Activated T-helper 17 cell treated with anti-CD3 and anti-CD28 coated beads, Interleukin-2, amount 50 U/mL, for 72 hours (primary cell): ENCODE results near the gene RPL12. TPM values are rescaled to one million over a fixed set of nuclear protein-coding genes. Genes with fewer than 3 reads are reported as not detected.

ENCODE experiments used
- ATAC-seq: fragments of 150-1000 bp; cut with Tn5 transposase; replicated peaks from 2 replicates; pipeline ENCODE4 v1.10.0; 2021; ENCODE audit warnings: mild to moderate bottlenecking, moderate library complexity
- H3K27ac Mint-ChIP-seq: one replicate; pipeline ENCODE4 v1.8.0; 2022; ENCODE audit warnings: mixed read lengths
- H3K27me3 Mint-ChIP-seq: one replicate; pipeline ENCODE4 v1.8.0; 2022; ENCODE audit warnings: mixed read lengths
- H3K36me3 Mint-ChIP-seq: one replicate; pipeline ENCODE4 v1.8.0; 2022; ENCODE audit warnings: low read depth, mild to moderate bottlenecking, mixed read lengths
- H3K4me1 Mint-ChIP-seq: one replicate; pipeline ENCODE4 v1.8.0; 2022; ENCODE audit warnings: mixed read lengths
- H3K4me3 Mint-ChIP-seq: one replicate; pipeline ENCODE4 v1.8.0; 2022; ENCODE audit warnings: mild to moderate bottlenecking, mixed read lengths
- H3K9me3 Mint-ChIP-seq: one replicate; pipeline ENCODE4 v1.8.0; 2022; ENCODE audit warnings: mixed read lengths
- total RNA-seq, 2 donors: library from RNA; stranded (reverse); gene quantifications; one replicate each; pipeline ENCODE4 v1.2.3, GENCODE V29; 2022

The RPL12 gene
- total RNA-seq, 2 donors from 2014 or later: 1,178 to 1,829 TPM

DNA sequence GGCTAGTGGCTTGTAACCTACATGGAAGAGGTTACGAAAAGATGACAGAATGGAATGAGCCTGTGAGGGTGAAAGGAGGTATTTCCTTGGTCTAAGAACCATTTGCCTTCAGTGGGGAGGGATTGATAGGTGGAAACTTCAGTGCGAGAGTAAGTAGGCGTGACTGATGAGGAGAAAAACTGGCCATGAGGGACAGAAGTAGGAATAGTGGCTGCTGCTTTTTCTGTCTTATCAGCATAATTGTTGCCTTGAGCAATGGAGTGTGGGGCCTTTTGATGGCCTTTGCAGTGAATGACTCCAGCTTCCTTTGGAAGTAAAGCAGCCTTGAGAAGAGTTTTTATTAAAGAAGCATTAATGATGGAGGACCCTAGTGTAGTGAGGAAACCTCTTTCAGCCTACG, 36.1 kb downstream of the RPL12 start:
- Mint-ChIP-seq H3K4me3 (no peak overlapping the region), H3K27me3 (peaks cover 34% of the 10 kb centered on the region), H3K36me3 (no peaks in the 10 kb centered on the region), H3K4me1 (no peaks in the 10 kb centered on the region), H3K27ac (no peak overlapping the region), H3K9me3 (no peaks in the 10 kb centered on the region)
- no peak for ATAC-seq

DNA sequence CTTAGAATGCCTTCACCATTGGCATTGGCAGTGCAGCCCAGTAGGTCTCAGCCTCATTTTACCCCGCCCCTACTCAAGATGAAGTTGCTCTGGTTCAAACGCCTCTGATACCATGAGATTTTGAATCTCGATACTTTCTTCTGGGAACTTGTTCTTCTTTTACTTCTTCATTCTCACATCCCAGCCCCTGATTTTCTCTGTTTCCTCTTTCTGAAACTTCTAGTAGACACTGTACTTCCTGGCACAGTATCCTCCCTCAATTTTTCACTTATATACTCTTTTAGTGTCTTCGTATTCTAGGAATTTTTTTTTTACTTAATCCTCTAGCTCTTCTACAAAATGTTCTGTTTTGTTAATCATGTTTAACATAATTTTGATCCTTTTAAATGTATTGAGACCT, 40.1 kb downstream of the RPL12 start:
- peaks cover 33% of the 10 kb centered on the region for H3K27me3 Mint-ChIP-seq
- no peak for ATAC-seq
- no peak overlapping the region for H3K27ac Mint-ChIP-seq
- no peaks in the 10 kb centered on the region for H3K36me3 Mint-ChIP-seq
- H3K4me1 Mint-ChIP-seq: no peaks in the 10 kb centered on the region
- no peaks in the 10 kb centered on the region for H3K9me3 Mint-ChIP-seq
- no peak overlapping the region for H3K4me3 Mint-ChIP-seq

DNA sequence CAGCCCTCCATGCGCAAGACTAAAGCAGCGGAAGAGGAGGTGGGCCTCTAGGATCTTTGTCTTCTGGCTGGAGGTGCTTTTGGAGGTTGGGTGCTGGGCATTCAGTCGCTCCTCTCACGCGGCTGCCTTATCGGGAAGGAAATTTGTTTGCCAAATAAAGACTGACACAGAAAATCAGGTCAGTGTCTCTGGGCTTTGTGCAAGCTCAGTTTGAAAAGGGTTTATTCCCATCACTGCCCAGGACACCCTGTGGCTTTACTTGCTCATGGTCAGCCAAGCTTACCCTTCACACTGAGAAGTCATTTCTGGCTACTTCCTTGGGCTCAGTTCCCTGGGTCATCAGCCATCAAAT, 43.7 kb downstream of the RPL12 start:
- H3K9me3 Mint-ChIP-seq: no peaks in the 10 kb centered on the region
- no peaks in the 10 kb centered on the region for H3K36me3 Mint-ChIP-seq
- no peak overlapping the region for H3K4me3 Mint-ChIP-seq
- no peak overlapping the region for H3K27ac Mint-ChIP-seq
- H3K27me3 Mint-ChIP-seq: peaks cover 12% of the 10 kb centered on the region
- no peaks in the 10 kb centered on the region for H3K4me1 Mint-ChIP-seq
- no peak for ATAC-seq

DNA sequence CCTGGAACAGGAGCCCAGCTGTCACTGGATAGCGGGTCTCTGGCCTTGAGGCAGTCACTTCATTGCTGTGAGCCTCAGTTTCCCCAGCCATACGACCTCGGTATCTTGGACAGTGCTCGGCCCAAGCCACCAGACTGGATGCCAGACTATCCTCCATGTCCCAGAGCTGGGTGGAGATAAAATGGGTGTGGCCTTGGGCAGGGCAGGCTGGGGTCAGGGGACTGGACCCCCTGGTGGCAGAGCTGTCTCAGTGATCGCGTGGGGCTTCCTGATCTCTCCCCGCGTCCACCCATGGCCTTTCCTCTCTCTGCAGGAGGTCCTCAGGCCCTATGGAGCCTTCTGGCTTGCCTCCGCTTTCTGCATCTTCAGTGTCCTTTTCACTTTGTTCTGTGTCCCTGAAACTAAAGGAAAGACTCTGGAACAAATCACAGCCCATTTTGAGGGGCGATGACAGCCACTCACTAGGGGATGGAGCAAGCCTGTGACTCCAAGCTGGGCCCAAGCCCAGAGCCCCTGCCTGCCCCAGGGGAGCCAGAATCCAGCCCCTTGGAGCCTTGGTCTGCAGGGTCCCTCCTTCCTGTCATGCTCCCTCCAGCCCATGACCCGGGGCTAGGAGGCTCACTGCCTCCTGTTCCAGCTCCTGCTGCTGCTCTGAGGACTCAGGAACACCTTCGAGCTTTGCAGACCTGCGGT, 44.3 kb downstream of the RPL12 start:
- H3K36me3 Mint-ChIP-seq: no peaks in the 10 kb centered on the region
- H3K4me3 Mint-ChIP-seq: no peak overlapping the region
- no peaks in the 10 kb centered on the region for H3K9me3 Mint-ChIP-seq
- H3K4me1 Mint-ChIP-seq: no peaks in the 10 kb centered on the region
- peaks cover 13% of the 10 kb centered on the region for H3K27me3 Mint-ChIP-seq
- no peak overlapping the region for H3K27ac Mint-ChIP-seq
- no peak for ATAC-seq

DNA sequence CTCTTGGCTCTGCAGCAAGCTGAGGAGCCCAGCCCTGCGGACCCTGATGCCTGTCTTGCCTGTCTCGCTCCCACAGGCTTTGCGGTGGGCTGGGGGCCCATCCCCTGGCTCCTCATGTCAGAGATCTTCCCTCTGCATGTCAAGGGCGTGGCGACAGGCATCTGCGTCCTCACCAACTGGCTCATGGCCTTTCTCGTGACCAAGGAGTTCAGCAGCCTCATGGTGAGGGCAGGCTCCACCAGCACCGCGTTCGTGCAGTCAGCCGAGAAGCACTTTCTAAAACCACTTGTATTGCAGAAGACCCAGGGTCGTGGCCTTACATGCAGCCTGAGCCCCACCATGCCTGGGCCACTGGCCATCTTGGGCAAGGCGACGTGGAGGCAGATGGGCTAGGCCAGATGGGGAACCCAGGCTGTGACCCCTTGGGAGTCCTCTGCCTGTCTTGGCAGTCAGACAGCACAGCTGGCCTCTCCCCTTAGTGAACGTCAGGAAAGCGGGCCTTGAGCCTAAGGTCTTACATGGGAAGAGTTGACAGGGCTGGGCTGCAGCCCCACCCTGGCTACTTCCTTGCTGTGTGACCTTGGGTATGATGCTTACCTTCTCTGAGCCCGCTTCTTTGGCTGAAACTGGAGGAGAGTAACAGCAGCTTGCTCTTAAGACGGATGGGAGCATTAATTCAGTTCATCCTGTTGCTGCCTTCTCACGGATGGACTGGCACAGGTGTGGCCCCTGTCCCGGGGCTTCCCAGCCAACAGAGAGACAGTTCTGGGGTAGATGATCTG, 45.7 kb downstream of the RPL12 start:
- H3K36me3 Mint-ChIP-seq: no peaks in the 10 kb centered on the region
- no peak overlapping the region for H3K4me3 Mint-ChIP-seq
- no peaks in the 10 kb centered on the region for H3K4me1 Mint-ChIP-seq
- ATAC-seq: no peak
- no peaks in the 10 kb centered on the region for H3K9me3 Mint-ChIP-seq
- H3K27me3 Mint-ChIP-seq: peaks cover 12% of the 10 kb centered on the region
- no peak overlapping the region for H3K27ac Mint-ChIP-seq

DNA sequence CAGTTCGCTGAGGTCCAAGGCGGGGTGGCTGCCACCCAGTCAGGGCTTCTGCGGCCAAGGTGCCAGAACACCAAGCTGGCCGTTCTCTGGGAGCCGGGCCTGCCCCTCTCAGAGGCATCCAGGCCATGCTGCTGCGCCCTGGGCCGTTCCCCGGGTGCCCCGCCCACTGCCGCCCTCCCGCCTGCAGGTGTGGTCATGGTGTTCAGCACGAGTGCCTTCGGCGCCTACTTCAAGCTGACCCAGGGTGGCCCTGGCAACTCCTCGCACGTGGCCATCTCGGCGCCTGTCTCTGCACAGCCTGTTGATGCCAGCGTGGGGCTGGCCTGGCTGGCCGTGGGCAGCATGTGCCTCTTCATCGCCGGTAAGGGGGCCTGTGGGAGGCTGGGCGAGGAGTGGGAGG, 46.6 kb downstream of the RPL12 start:
- no peaks in the 10 kb centered on the region for H3K9me3 Mint-ChIP-seq
- H3K4me1 Mint-ChIP-seq: no peaks in the 10 kb centered on the region
- no peak overlapping the region for H3K27ac Mint-ChIP-seq
- no peak for ATAC-seq
- no peak overlapping the region for H3K4me3 Mint-ChIP-seq
- peaks cover 12% of the 10 kb centered on the region for H3K27me3 Mint-ChIP-seq
- H3K36me3 Mint-ChIP-seq: no peaks in the 10 kb centered on the region

DNA sequence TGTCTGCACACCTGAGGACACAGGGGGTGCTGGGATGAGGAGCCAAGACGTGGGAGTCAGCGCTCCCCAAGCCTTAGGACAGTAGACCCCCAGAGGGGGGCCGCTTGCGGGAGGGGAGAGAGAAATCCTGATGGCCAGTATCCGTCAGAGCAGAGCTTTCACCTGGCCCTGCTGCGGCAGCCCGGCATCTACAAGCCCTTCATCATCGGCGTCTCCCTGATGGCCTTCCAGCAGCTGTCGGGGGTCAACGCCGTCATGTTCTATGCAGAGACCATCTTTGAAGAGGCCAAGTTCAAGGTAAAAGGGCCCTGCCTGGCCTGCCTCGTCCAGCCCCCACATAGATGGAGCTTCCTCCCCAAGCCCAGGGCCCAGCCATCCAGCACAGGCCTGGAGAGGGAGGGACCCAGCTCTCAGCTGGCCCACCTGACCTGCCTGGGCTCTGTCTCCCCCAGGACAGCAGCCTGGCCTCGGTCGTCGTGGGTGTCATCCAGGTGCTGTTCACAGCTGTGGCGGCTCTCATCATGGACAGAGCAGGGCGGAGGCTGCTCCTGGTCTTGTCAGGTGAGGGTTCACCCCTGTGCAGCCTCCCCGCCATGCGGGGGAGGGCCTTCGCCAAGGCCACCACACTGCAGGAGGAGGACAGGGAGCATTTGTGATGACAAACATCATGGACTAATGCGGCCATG, 47.6 kb downstream of the RPL12 start:
- Mint-ChIP-seq H3K27ac (no peak overlapping the region), H3K9me3 (no peaks in the 10 kb centered on the region), H3K36me3 (no peaks in the 10 kb centered on the region), H3K27me3 (peaks cover 17% of the 10 kb centered on the region), H3K4me3 (no peak overlapping the region), H3K4me1 (no peaks in the 10 kb centered on the region)
- no peak for ATAC-seq

DNA sequence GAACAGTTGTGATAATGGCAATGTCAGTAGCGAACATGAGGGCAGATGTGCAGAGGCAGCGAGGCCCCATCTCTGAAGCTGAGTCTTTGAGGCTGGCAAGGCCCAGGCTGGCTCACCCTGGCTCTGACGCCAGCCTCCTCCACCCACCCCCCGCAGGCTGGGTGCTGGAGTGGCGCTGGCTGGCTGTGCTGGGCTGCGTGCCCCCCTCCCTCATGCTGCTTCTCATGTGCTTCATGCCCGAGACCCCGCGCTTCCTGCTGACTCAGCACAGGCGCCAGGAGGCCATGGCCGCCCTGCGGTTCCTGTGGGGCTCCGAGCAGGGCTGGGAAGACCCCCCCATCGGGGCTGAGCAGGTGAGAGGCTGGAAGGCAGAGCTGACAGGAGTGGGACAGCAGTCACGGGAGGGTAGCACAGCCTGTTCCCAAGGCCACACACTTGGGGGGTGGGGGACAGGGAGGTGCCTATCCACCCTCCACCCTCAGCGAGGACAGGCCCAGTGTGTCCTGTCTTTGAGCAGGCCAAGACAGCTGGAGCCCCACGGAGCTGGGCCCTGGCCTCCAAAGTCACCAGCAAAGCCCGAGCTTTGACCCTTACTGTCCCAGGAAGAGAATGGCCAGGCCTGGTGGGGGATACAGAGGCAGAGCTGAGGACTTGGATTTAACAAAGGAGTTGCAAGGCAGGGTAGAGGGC, 48.7 kb downstream of the RPL12 start:
- no peaks in the 10 kb centered on the region for H3K36me3 Mint-ChIP-seq
- peaks cover 23% of the 10 kb centered on the region for H3K27me3 Mint-ChIP-seq
- no peak for ATAC-seq
- H3K27ac Mint-ChIP-seq: no peak overlapping the region
- H3K9me3 Mint-ChIP-seq: no peaks in the 10 kb centered on the region
- no peaks in the 10 kb centered on the region for H3K4me1 Mint-ChIP-seq
- no peak overlapping the region for H3K4me3 Mint-ChIP-seq

DNA sequence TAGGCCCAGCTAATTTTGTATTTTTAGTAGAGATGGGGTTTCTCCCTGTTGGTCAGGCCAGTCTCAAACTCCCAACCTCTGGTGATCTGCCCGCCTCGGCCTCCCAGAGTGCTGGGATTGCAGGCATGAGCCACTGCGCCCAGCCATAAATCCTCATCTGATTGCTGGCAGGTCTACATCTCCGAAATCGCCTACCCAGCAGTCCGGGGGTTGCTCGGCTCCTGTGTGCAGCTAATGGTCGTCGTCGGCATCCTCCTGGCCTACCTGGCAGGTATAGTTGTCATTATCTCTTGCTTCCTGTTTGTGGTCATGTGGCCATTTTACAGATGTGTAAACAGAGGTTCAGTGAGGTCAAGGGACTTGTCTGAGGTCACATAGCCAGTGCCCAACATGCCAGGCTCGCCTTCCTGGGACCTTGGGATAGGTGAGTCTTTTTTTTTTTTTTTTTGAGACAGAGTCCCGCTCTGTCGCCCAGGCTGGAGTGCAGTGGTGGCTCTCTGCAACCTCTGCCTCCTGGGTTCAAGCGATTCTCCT, 51.4 kb downstream of the RPL12 start:
- no peak overlapping the region for H3K27ac Mint-ChIP-seq
- peaks cover 33% of the 10 kb centered on the region for H3K27me3 Mint-ChIP-seq
- H3K4me1 Mint-ChIP-seq: no peaks in the 10 kb centered on the region
- no peaks in the 10 kb centered on the region for H3K36me3 Mint-ChIP-seq
- no peak overlapping the region for H3K4me3 Mint-ChIP-seq
- H3K9me3 Mint-ChIP-seq: no peaks in the 10 kb centered on the region
- no peak for ATAC-seq

DNA sequence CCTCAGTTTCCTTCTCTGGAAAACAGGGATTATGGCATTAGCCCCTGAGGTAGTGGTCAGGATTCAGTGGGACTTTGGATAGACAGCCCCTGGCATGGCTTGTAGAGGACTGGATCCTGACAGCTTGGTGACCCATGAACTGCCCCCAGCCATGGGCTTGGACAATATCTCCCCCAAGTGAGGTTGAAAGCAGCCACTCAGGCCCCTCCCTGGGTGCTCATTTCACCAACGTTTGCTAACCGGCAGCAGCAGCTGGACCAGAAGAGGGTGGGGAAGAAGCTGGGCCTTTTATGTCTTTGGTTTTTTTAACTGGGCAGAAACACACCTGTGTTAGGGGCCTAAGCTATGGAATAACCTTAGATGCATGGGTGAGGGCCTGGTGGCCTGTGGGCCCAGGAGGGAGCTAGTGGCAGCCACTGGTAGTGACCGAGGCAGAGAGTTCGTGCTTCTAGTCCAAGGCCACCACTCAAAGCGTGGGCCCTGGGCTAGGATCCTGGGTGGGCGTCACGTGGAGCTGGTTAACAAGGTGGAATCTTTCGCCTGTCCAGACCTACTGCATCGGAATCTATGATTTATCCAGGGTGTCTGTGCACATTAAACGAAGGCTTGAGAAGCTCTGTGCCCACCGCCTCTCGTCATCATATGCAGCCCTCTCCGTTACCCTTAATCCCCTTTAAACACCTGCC, 52.3 kb downstream of the RPL12 start:
- Mint-ChIP-seq H3K27ac (peak overlapping the region; percentile 23), H3K9me3 (no peaks in the 10 kb centered on the region), H3K27me3 (peaks cover 35% of the 10 kb centered on the region), H3K4me1 (no peaks in the 10 kb centered on the region), H3K36me3 (no peaks in the 10 kb centered on the region), H3K4me3 (peak overlapping the region; percentile 72)
- ATAC-seq: no peak

DNA sequence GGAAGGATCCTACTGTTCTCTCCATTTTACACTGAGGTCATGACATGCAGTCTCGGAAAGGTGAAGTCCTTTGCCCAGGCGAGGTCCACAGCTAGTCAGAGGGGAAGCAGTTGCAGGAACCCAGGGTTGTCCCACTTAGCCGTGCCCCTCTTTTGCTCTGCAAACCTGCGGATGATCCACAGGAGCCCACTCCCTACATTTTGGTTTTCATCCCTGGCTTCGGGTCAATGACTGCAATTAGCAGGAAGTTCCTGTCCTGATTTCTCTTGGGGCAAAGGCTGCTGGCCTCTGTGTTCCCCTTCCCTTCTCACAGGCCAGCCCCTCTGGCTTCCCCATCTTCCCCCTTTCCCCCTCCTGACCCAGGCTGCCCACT, 52.9 kb downstream of the RPL12 start:
- Mint-ChIP-seq H3K4me3 (peak overlapping the region; percentile 72), H3K9me3 (no peaks in the 10 kb centered on the region), H3K27ac (peak overlapping the region; percentile 23), H3K4me1 (no peaks in the 10 kb centered on the region), H3K36me3 (no peaks in the 10 kb centered on the region), H3K27me3 (peaks cover 38% of the 10 kb centered on the region)
- no peak for ATAC-seq
